ENCODE results near the gene ANTXR1. TPM values are rescaled to one million over a fixed set of nuclear protein-coding genes. Genes with fewer than 3 reads are reported as not detected.

Gene ANTXR1
- total and polyA plus RNA-seq, 2 of the 8 experiments (the other 6 are each of a cell fraction or from before 2014, with no cell fraction given), result 15.8 to 44.3 TPM

DNA sequence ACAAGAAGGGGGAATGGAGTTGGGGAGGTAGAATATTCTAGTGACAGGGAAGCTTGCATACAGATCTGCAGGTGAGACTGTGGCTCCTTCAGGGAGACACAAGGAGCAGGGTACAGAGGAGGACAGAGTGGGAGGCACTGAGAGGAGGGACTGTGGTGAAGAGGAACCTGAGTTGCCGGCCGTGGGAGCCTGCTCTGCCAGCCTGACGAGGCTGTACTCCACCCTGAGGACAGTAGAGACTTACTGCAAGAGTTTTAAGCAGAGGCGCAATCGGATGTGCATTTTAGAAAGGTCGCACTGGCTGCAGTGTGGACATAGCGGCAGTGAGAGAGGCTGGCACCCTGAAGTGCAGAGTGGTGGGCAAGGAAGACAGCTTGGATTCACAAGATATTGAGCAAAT is 188.3 kb downstream of the ANTXR1 start:
- H4K91ac ChIP-seq (replicated peaks; ENCODE audit: insufficient read length, low read length), result no peak overlapping the region
- no peak overlapping the region for H2BK120ac ChIP-seq (replicated peaks; ENCODE audit: low read depth, low read length)
- H3K56ac ChIP-seq (replicated peaks; ENCODE audit: insufficient read length, low read depth, low read length), result no peak overlapping the region
- H3K23me2 ChIP-seq (ENCODE audit: low read depth, low read length), result peaks cover 2% of the 10 kb centered on the region; the same call in 1 of the 2 replicates
- no peak overlapping the region for H4K5ac ChIP-seq (ENCODE audit: insufficient read length, low read depth, low read length)
- no peak overlapping the region for H2BK5ac ChIP-seq (ENCODE audit: low read depth, low read length)
- no peak overlapping the region for H3K9ac ChIP-seq (replicated peaks in 1 of 4; ENCODE audit: extremely low read depth in 1 of 4, low read depth in 3 of 4, low read length in 3 of 4)
- no peak for FAIRE-seq
- no peaks in the 10 kb centered on the region for H3K79me2 ChIP-seq (ENCODE audit: control insufficient read depth in 1 of 2, insufficient read depth in 2 of 2, low read length in 2 of 2)
- H3K18ac ChIP-seq (ENCODE audit: extremely low read depth, low read length), result no peak overlapping the region
- H3K4ac ChIP-seq (replicated peaks; ENCODE audit: insufficient read length, low read depth, low read length), result no peak overlapping the region
- H3K36me3 ChIP-seq (ENCODE audit: control insufficient read depth in 2 of 4, insufficient read depth in 4 of 4, low read length in 3 of 4), result no peaks in the 10 kb centered on the region; a peak in 1 of 8 replicates
- no peak overlapping the region for H4K8ac ChIP-seq (ENCODE audit: extremely low read depth, insufficient read depth, low read length)
- H3K4me2 ChIP-seq (ENCODE audit: insufficient read depth in 1 of 2, low read depth in 2 of 2, low read length in 2 of 2), result no peak overlapping the region
- no peaks in the 10 kb centered on the region for H3K27me3 ChIP-seq (replicated peaks in 1 of 4; ENCODE audit: control insufficient read depth in 3 of 4, extremely low read depth in 1 of 4, insufficient read depth in 3 of 4, low read length in 3 of 4)
- no peak overlapping the region for H3K27ac ChIP-seq (ENCODE audit: low read depth, low read length)
- DNase-seq (ENCODE audit: low read depth in 1 of 2, low spot score in 2 of 2), result no peak
- no peaks in the 10 kb centered on the region for H3K9me3 ChIP-seq (ENCODE audit: insufficient read depth in 2 of 2, low read depth in 1 of 2, low read length in 1 of 2)
- H3K4me3 ChIP-seq (ENCODE audit: extremely low read depth in 1 of 4, insufficient read depth in 2 of 4, low read depth in 3 of 4, low read length in 4 of 4), result no peak overlapping the region
- no peak overlapping the region for H2BK15ac ChIP-seq (ENCODE audit: low read length)
- H3K4me1 ChIP-seq (replicated peaks in 1 of 4; ENCODE audit: control insufficient read depth in 3 of 4, insufficient read depth in 4 of 4, low read length in 3 of 4), result no peaks in the 10 kb centered on the region
- H2BK20ac ChIP-seq (ENCODE audit: low read length), result no peak overlapping the region
- H3K14ac ChIP-seq (ENCODE audit: insufficient read length), result no peak overlapping the region
- H4K20me1 ChIP-seq (replicated peaks in 1 of 2; ENCODE audit: control insufficient read depth in 1 of 2, insufficient read depth in 2 of 2, low read length in 2 of 2), result no peaks in the 10 kb centered on the region
- no peak overlapping the region for H3K23ac ChIP-seq (ENCODE audit: insufficient read length)
- CTCF ChIA-PET (ENCODE audit: partially characterized antibody), result interaction anchor here (1.2 to 1.8 kb wide), 2 partner anchors 24 to 42 kb away, joined by 3 to 5 read pairs; no protein-coding TSS in a partner anchor
- H2AFZ ChIP-seq (ENCODE audit: low read length), result no peak overlapping the region
- no peak overlapping the region for H2AK5ac ChIP-seq (ENCODE audit: low read depth, low read length)
- WGBS, 2 experiments (ENCODE audit: extremely low coverage in 1 of 2, insufficient coverage in 1 of 2, insufficient read length in 1 of 2, insufficient replicate concordance in 2 of 2, low coverage in 1 of 2, low lambda C conversion rate in 2 of 2, missing lambda C conversion rate in 1 of 2), result 94% methylated on average over 7 of the region's 7 CpGs; no CpG with 5 or more reads in 1 of the 2 experiments
- no peak overlapping the region for H2BK12ac ChIP-seq (ENCODE audit: low read depth, low read length)
- no peaks in the 10 kb centered on the region for H3K79me1 ChIP-seq (ENCODE audit: low read depth, low read length)
- POLR2A ChIA-PET (ENCODE audit: partially characterized antibody), result no interaction called here
- TF ChIP-seq RBBP5 (IDR thresholded peaks at IDR 0.05; ENCODE audit: borderline replicate concordance, low read depth, low read length) (no peak), SP4 (IDR thresholded peaks at IDR 0.05; ENCODE audit: low read length) (no peak), CHD2 (IDR thresholded peaks at IDR 0.05; ENCODE audit: low read length) (no peak), EP300 (IDR thresholded peaks at IDR 0.05; ENCODE audit: borderline replicate concordance in 1 of 2, low read depth in 2 of 2, low read length in 2 of 2) (no peak), SIRT6 (IDR thresholded peaks at IDR 0.05; ENCODE audit: low read length) (no peak), JUN (IDR thresholded peaks at IDR 0.05; ENCODE audit: low read depth, low read length) (no peak)

All from H1 (cell line).